ENCODE results near the gene FCRLA.
"Not testable (repeated sequence)": the region's sequence is repeated elsewhere in the genome, so short reads cannot be mapped to it uniquely, and the experiment has no call there.

The FCRLA gene

GRCh38 chr1:161721738-161722343 is 14.8 kb downstream of the FCRLA start:
- Histone ChIP-seq H3K36me3 (replicated peaks; ENCODE audit: insufficient read depth, low read length) (no peaks in the 10 kb centered on the region), H3K9me3 (replicated peaks; ENCODE audit: insufficient read depth, low read length) (no peaks in the 10 kb centered on the region), H3F3A (ENCODE audit: insufficient read depth, low read length) (peaks cover 19% of the 10 kb centered on the region; the same call in 1 of the 2 replicates), H3K9me2 (replicated peaks; ENCODE audit: insufficient read depth, low read length) (no peaks in the 10 kb centered on the region), H3K27ac (ENCODE audit: low read length) (no peak overlapping the region), H4K20me1 (ENCODE audit: insufficient read depth, low read length) (no peaks in the 10 kb centered on the region), H3K4me3 (ENCODE audit: low read length) (no peak overlapping the region), H3K27me3 (replicated peaks; ENCODE audit: insufficient read depth, low read length) (peaks cover 6% of the 10 kb centered on the region; the same call in 1 of the 2 replicates), H3K4me1 (ENCODE audit: low read length) (peaks cover 14% of the 10 kb centered on the region), H3K4me2 (ENCODE audit: low read depth, low read length) (no peak overlapping the region), H2AFZ (ENCODE audit: low read length) (no peak overlapping the region), H3K9ac (ENCODE audit: low read length) (no peak overlapping the region), H3K79me2 (ENCODE audit: low read length) (no peaks in the 10 kb centered on the region)
- DNase-seq, result no peak
- no peak for TF ChIP-seq CTCF (IDR thresholded peaks at IDR 0.05; ENCODE audit: low read length)
- no peak for TF ChIP-seq EZH2 (optimal IDR thresholded peaks at IDR 0.05; ENCODE audit: low read depth, low read length)
- no peak for TF ChIP-seq EZH2phosphoT487 (IDR thresholded peaks at IDR 0.05; ENCODE audit: low read length)

- no peaks in the 10 kb centered on the region for H3K9me2 ChIP-seq (replicated peaks; ENCODE audit: insufficient read depth, low read length)
- H3K27ac ChIP-seq (ENCODE audit: low read length), result no peak overlapping the region
- no peak overlapping the region for H3K9ac ChIP-seq (ENCODE audit: low read length)
- H3K79me2 ChIP-seq (ENCODE audit: low read length), result no peaks in the 10 kb centered on the region
- H3K9me3 ChIP-seq (replicated peaks; ENCODE audit: insufficient read depth, low read length), result no peaks in the 10 kb centered on the region
- no peak for TF ChIP-seq EZH2phosphoT487 (IDR thresholded peaks at IDR 0.05; ENCODE audit: low read length)
- TF ChIP-seq CTCF (IDR thresholded peaks at IDR 0.05; ENCODE audit: low read length), result no peak
- no peak for TF ChIP-seq EZH2 (optimal IDR thresholded peaks at IDR 0.05; ENCODE audit: low read depth, low read length)
- H3K27me3 ChIP-seq (replicated peaks; ENCODE audit: insufficient read depth, low read length), result peaks cover 6% of the 10 kb centered on the region; the same call in 1 of the 2 replicates
- H3F3A ChIP-seq (ENCODE audit: insufficient read depth, low read length), result peaks cover 23% of the 10 kb centered on the region
- no peaks in the 10 kb centered on the region for H3K36me3 ChIP-seq (replicated peaks; ENCODE audit: insufficient read depth, low read length)
- H3K4me1 ChIP-seq (ENCODE audit: low read length), result peaks cover 17% of the 10 kb centered on the region
- DNase-seq, result no peak
- no peaks in the 10 kb centered on the region for H4K20me1 ChIP-seq (ENCODE audit: insufficient read depth, low read length)
- no peak overlapping the region for H2AFZ ChIP-seq (ENCODE audit: low read length)
- no peak overlapping the region for H3K4me3 ChIP-seq (ENCODE audit: low read length)
- no peak overlapping the region for H3K4me2 ChIP-seq (ENCODE audit: low read depth, low read length)
Observed at GRCh38 chr1:161722406-161722805, 15.4 kb downstream of the FCRLA start.

GRCh38 chr1:161723459-161724141 is 16.6 kb downstream of the FCRLA start:
- Histone ChIP-seq H3K9me2 (replicated peaks; ENCODE audit: insufficient read depth, low read length) (no peaks in the 10 kb centered on the region), H3K4me3 (ENCODE audit: low read length) (no peak overlapping the region), H3K27ac (ENCODE audit: low read length) (no peak overlapping the region), H3K79me2 (ENCODE audit: low read length) (no peaks in the 10 kb centered on the region), H3K4me1 (ENCODE audit: low read length) (peaks cover 17% of the 10 kb centered on the region), H4K20me1 (ENCODE audit: insufficient read depth, low read length) (no peaks in the 10 kb centered on the region), H3K9ac (ENCODE audit: low read length) (no peak overlapping the region), H3K4me2 (ENCODE audit: low read depth, low read length) (no peak overlapping the region), H3K27me3 (replicated peaks; ENCODE audit: insufficient read depth, low read length) (peaks cover 6% of the 10 kb centered on the region; the same call in 1 of the 2 replicates), H3K9me3 (replicated peaks; ENCODE audit: insufficient read depth, low read length) (no peaks in the 10 kb centered on the region), H3K36me3 (replicated peaks; ENCODE audit: insufficient read depth, low read length) (no peaks in the 10 kb centered on the region), H3F3A (ENCODE audit: insufficient read depth, low read length) (peaks cover 24% of the 10 kb centered on the region), H2AFZ (ENCODE audit: low read length) (no peak overlapping the region)
- no peak for DNase-seq
- TF ChIP-seq EZH2phosphoT487 (IDR thresholded peaks at IDR 0.05; ENCODE audit: low read length) (no peak), CTCF (IDR thresholded peaks at IDR 0.05; ENCODE audit: low read length) (no peak), EZH2 (optimal IDR thresholded peaks at IDR 0.05; ENCODE audit: low read depth, low read length) (no peak)

- H3K9me3 ChIP-seq (replicated peaks; ENCODE audit: insufficient read depth, low read length); H3K27me3 ChIP-seq (replicated peaks; ENCODE audit: insufficient read depth, low read length); H3K9ac ChIP-seq (ENCODE audit: low read length); DNase-seq; H3K36me3 ChIP-seq (replicated peaks; ENCODE audit: insufficient read depth, low read length); H3K27ac ChIP-seq (ENCODE audit: low read length); H3K4me1 ChIP-seq (ENCODE audit: low read length); H3K79me2 ChIP-seq (ENCODE audit: low read length); H4K20me1 ChIP-seq (ENCODE audit: insufficient read depth, low read length); H3K9me2 ChIP-seq (replicated peaks; ENCODE audit: insufficient read depth, low read length): not testable (repeated sequence)
- peak overlapping the region; percentile 89 for H3K4me3 ChIP-seq (ENCODE audit: low read length)
- H3K4me2 ChIP-seq (ENCODE audit: low read depth, low read length), result peak overlapping the region; percentile 100
- H2AFZ ChIP-seq (ENCODE audit: low read length), result peak overlapping the region; percentile 90
- peaks cover 17% of the 10 kb centered on the region for H3F3A ChIP-seq (ENCODE audit: insufficient read depth, low read length)
Observed at GRCh38 chr1:161725258-161725907, 18.4 kb downstream of the FCRLA start.
